IPS-15b (cell line): ENCODE results near the gene RPL18A.
A peak's percentile ranks its signal among the peaks of the same experiment; 100 is the strongest.

Experiments used
- H3K27me3 ChIP-seq: one replicate; pipeline ENCODE4 v1.6.1; 2013; ENCODE audit warnings: low read length; ENCODE audit not compliant: control insufficient read depth, insufficient read depth
- H3K36me3 ChIP-seq: one replicate; pipeline ENCODE4 v1.6.1; 2013; ENCODE audit warnings: low read length; ENCODE audit not compliant: control insufficient read depth, insufficient read depth
- H3K4me1 ChIP-seq: one replicate; pipeline ENCODE4 v1.6.1; 2013; ENCODE audit warnings: mild to moderate bottlenecking, low read length; ENCODE audit not compliant: control insufficient read depth, insufficient read depth
- H3K4me3 ChIP-seq: one replicate; pipeline ENCODE4 v1.5.1; 2013; ENCODE audit warnings: low read depth, low read length
- H3K9ac ChIP-seq: one replicate; pipeline ENCODE4 v1.6.1; 2013; ENCODE audit warnings: low read depth, mild to moderate bottlenecking, low read length
- H3K9me3 ChIP-seq: one replicate; pipeline ENCODE4 v1.6.1; 2013; ENCODE audit warnings: mild to moderate bottlenecking, low read length; ENCODE audit not compliant: control insufficient read depth, insufficient read depth

Gene RPL18A

GRCh38 chr19:17863520-17864182, 3.9 kb downstream of the RPL18A start:
- Histone ChIP-seq H3K27me3 (no peaks in the 10 kb centered on the region), H3K36me3 (peaks cover 44% of the 10 kb centered on the region), H3K9me3 (no peaks in the 10 kb centered on the region), H3K9ac (no peak overlapping the region), H3K4me1 (peaks cover 5% of the 10 kb centered on the region), H3K4me3 (no peak overlapping the region)

GRCh38 chr19:17865364-17866311, 5.9 kb downstream of the RPL18A start:
- Histone ChIP-seq H3K4me3 (no peak overlapping the region), H3K36me3 (peaks cover 39% of the 10 kb centered on the region), H3K9me3 (no peaks in the 10 kb centered on the region), H3K9ac (no peak overlapping the region), H3K4me1 (peaks cover 10% of the 10 kb centered on the region), H3K27me3 (peaks cover 3% of the 10 kb centered on the region)

- H3K9ac ChIP-seq: no peak overlapping the region
- H3K4me1 ChIP-seq: peaks cover 10% of the 10 kb centered on the region
- no peaks in the 10 kb centered on the region for H3K9me3 ChIP-seq
- H3K27me3 ChIP-seq: peaks cover 11% of the 10 kb centered on the region
- peaks cover 31% of the 10 kb centered on the region for H3K36me3 ChIP-seq
- no peak overlapping the region for H3K4me3 ChIP-seq
Observed at GRCh38 chr19:17866312-17866963, 6.7 kb downstream of the RPL18A start.

GRCh38 chr19:17866964-17867486, 7.3 kb downstream of the RPL18A start:
- Histone ChIP-seq H3K9ac (no peak overlapping the region), H3K36me3 (peaks cover 25% of the 10 kb centered on the region), H3K4me1 (peaks cover 10% of the 10 kb centered on the region), H3K9me3 (no peaks in the 10 kb centered on the region), H3K4me3 (no peak overlapping the region), H3K27me3 (peaks cover 15% of the 10 kb centered on the region)

GRCh38 chr19:17868669-17869068, 9.0 kb downstream of the RPL18A start:
- Histone ChIP-seq H3K4me3 (no peak overlapping the region), H3K36me3 (peaks cover 9% of the 10 kb centered on the region), H3K9ac (no peak overlapping the region), H3K27me3 (peaks cover 19% of the 10 kb centered on the region), H3K9me3 (no peaks in the 10 kb centered on the region), H3K4me1 (peaks cover 10% of the 10 kb centered on the region)

GRCh38 chr19:17869114-17869608, 9.5 kb downstream of the RPL18A start:
- H3K4me3 ChIP-seq: no peak overlapping the region

GRCh38 chr19:17871032-17871877, 11.5 kb downstream of the RPL18A start:
- Histone ChIP-seq H3K36me3 (no peaks in the 10 kb centered on the region), H3K4me1 (peaks cover 7% of the 10 kb centered on the region), H3K4me3 (peak overlapping the region; percentile 43), H3K27me3 (peaks cover 19% of the 10 kb centered on the region), H3K9me3 (no peaks in the 10 kb centered on the region), H3K9ac (no peak overlapping the region)

More at GRCh38 chr19:17869114-17869608, 9.5 kb downstream of the RPL18A start:
- Histone ChIP-seq H3K36me3 (peaks cover 4% of the 10 kb centered on the region), H3K9ac (no peak overlapping the region), H3K9me3 (no peaks in the 10 kb centered on the region), H3K27me3 (peaks cover 19% of the 10 kb centered on the region), H3K4me1 (peaks cover 10% of the 10 kb centered on the region)

- peaks cover 7% of the 10 kb centered on the region for H3K4me1 ChIP-seq
- H3K4me3 ChIP-seq: peak within 1 kb of the TSS; percentile 43
- H3K9me3 ChIP-seq: no peaks in the 10 kb centered on the region
- H3K36me3 ChIP-seq: no peaks in the 10 kb centered on the region
- no peak within 1 kb of the TSS for H3K9ac ChIP-seq
- H3K27me3 ChIP-seq: peaks cover 19% of the 10 kb centered on the region
Observed at GRCh38 chr19:17871878-17872250, 12.2 kb downstream of the RPL18A start, which contains the start of gene SLC5A5. SLC5A5 (plus strand) TSS chr19:17871945; CDS start chr19:17872320, 375 bp downstream.

- Histone ChIP-seq H3K9me3 (no peaks in the 10 kb centered on the region), H3K27me3 (peaks cover 19% of the 10 kb centered on the region), H3K36me3 (no peaks in the 10 kb centered on the region), H3K4me3 (peak overlapping the region; percentile 26), H3K9ac (no peak overlapping the region), H3K4me1 (peaks cover 7% of the 10 kb centered on the region)
Observed at GRCh38 chr19:17872251-17873001, 12.7 kb downstream of the RPL18A start.
